GM19025 (cell line): Measurements from ENCODE around the gene NEURL1.

Experiments used
- ATAC-seq: cut with Tn5 transposase; IDR thresholded peaks from one replicate; pipeline ENCODE4 v1.9.1; 2021; ENCODE audit warnings: mild to moderate bottlenecking, low read depth, moderate library complexity; ENCODE audit not compliant: unreplicated experiment

The NEURL1 gene

DNA sequence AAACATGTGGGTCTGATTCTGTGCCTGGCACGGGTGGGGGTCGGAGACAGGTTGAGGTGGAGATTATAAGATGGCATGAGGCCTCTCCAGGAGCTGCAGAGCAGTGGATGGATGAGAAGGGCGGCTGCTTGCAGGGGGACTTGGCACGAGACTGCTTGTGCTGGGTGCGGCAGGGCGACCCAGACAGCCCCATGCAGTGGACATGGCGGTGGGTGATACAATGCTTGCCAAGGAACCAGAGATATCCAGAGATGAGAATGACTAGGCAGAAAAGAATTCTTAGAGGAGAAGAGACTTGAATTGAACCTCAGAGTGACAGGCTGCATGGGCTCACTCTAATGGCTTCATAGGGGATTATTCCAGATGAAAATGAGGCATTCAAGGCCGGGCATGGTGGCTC, 145.4 kb downstream of the NEURL1 start:
- ATAC-seq, result no peak

GRCh38 chr10:103640436-103641181, 147.1 kb downstream of the NEURL1 start:
- no peak for ATAC-seq

GRCh38 chr10:103641326-103641725, 147.8 kb downstream of the NEURL1 start:
- no peak for ATAC-seq
